Liver (tissue), 9 donors: ENCODE results near the gene WHAMM. TPM values are rescaled to one million over a fixed set of nuclear protein-coding genes. Genes with fewer than 3 reads are reported as not detected.

ENCODE experiments used
- DNase-seq: peaks from one replicate; pipeline ENCODE4 v3.0.0-alpha.2; 2017; ENCODE audit warnings: low spot score
- H3K27ac ChIP-seq, 2 donors: one replicate each; pipeline ENCODE4 v1.7.0; 2013; ENCODE audit warnings: inconsistent platforms in 2 of 2, low read length in 2 of 2, control low read depth in 1 of 2, low read depth in 1 of 2, mild to moderate bottlenecking in 1 of 2
- H3K27me3 ChIP-seq, 4 donors: one replicate each; pipeline versions ENCODE4 v1.6.1 to v1.7.0; 2013; ENCODE audit warnings: low read length in 3 of 4, inconsistent platforms in 1 of 4, mild to moderate bottlenecking in 1 of 4, moderate library complexity in 1 of 4; ENCODE audit not compliant: control insufficient read depth in 4 of 4, insufficient read depth in 4 of 4
- H3K36me3 ChIP-seq, 4 donors: one replicate each; pipeline versions ENCODE4 v1.6.1 to v1.7.0; 2013; ENCODE audit warnings: low read length in 3 of 4, mild to moderate bottlenecking in 3 of 4, low read depth in 1 of 4, moderate library complexity in 1 of 4; ENCODE audit not compliant: control insufficient read depth in 4 of 4, insufficient read depth in 3 of 4
- H3K4me1 ChIP-seq, 4 donors: one replicate each; pipeline versions ENCODE4 v1.6.1 to v1.7.0; 2013; ENCODE audit warnings: low read length in 3 of 4, mild to moderate bottlenecking in 3 of 4, moderate library complexity in 1 of 4; ENCODE audit not compliant: control insufficient read depth in 4 of 4, insufficient read depth in 4 of 4
- H3K4me3 ChIP-seq, 3 donors: one replicate each; pipeline versions ENCODE4 v1.6.1 to v1.7.0; 2013; ENCODE audit warnings: low read length in 3 of 3, control low read depth in 1 of 3, low read depth in 1 of 3, mild to moderate bottlenecking in 1 of 3
- H3K9ac ChIP-seq, 2 donors: one replicate each; pipeline ENCODE4 v1.7.0; 2013; ENCODE audit warnings: low read length in 2 of 2, mild to moderate bottlenecking in 2 of 2, moderate library complexity in 2 of 2, control low read depth in 1 of 2, low read depth in 1 of 2
- H3K9me3 ChIP-seq, 4 donors: one replicate each; pipeline versions ENCODE4 v1.6.1 to v1.7.0; 2013; ENCODE audit warnings: low read length in 3 of 4; ENCODE audit not compliant: control insufficient read depth in 4 of 4
- ATF3 ChIP-seq: IDR thresholded peaks from 2 replicates; pipeline ENCODE4 v1.6.1; 2016; ENCODE audit warnings: antibody characterized with exemption
- CTCF ChIP-seq: fragments of 150-350 bp; IDR thresholded peaks from 2 replicates; pipeline ENCODE4 v1.5.1; 2017; ENCODE audit warnings: improper control_type of control experiment, low read depth, low read length; ENCODE audit not compliant: missing input control
- EGR1 ChIP-seq, 2 donors: IDR thresholded peaks; 2 replicates each; pipeline ENCODE4 v1.6.1; 2016 to 2018; ENCODE audit warnings: antibody characterized with exemption in 2 of 2, low read depth in 2 of 2
- FOXA1 ChIP-seq: IDR thresholded peaks from 2 replicates; pipeline ENCODE4 v1.6.1; 2016; ENCODE audit warnings: antibody characterized with exemption
- FOXA2 ChIP-seq: IDR thresholded peaks from 2 replicates; pipeline ENCODE4 v1.6.1; 2016; ENCODE audit warnings: antibody characterized with exemption
- GABPA ChIP-seq, 2 donors: IDR thresholded peaks in 1 of 2; conservative IDR thresholded peaks in 1 of 2; 2 replicates each; pipeline ENCODE4 v1.6.1; 2016; ENCODE audit warnings: antibody characterized with exemption in 2 of 2, mild to moderate bottlenecking in 1 of 2, moderate library complexity in 1 of 2
- HNF4A ChIP-seq, 2 donors: conservative IDR thresholded peaks; 2 replicates each; pipeline ENCODE4 v1.6.1; 2016; ENCODE audit warnings: antibody characterized with exemption in 2 of 2, mild to moderate bottlenecking in 2 of 2
- HNF4G ChIP-seq: IDR thresholded peaks from 2 replicates; pipeline ENCODE4 v1.6.1; 2016; ENCODE audit warnings: antibody characterized with exemption
- JUND ChIP-seq, 2 donors: IDR thresholded peaks; 2 replicates each; pipeline ENCODE4 v1.6.1; 2016; ENCODE audit warnings: antibody characterized with exemption in 2 of 2
- MAX ChIP-seq: IDR thresholded peaks from 2 replicates; pipeline ENCODE4 v1.6.1; 2016; ENCODE audit warnings: antibody characterized with exemption
- NR2F2 ChIP-seq: IDR thresholded peaks from 2 replicates; pipeline ENCODE4 v1.6.1; 2016; ENCODE audit warnings: antibody characterized with exemption
- RAD21 ChIP-seq, 2 donors: IDR thresholded peaks; 2 replicates each; pipeline ENCODE4 v1.6.1; 2016; ENCODE audit warnings: antibody characterized with exemption in 2 of 2, mild to moderate bottlenecking in 2 of 2
- REST ChIP-seq: IDR thresholded peaks from 2 replicates; pipeline ENCODE4 v1.6.1; 2016; ENCODE audit warnings: antibody characterized with exemption, mild to moderate bottlenecking
- RXRA ChIP-seq, 2 donors: IDR thresholded peaks; 2 replicates each; pipeline ENCODE4 v1.6.1; 2017 to 2018; ENCODE audit warnings: antibody characterized with exemption in 2 of 2, mild to moderate bottlenecking in 1 of 2
- SP1 ChIP-seq: IDR thresholded peaks from 2 replicates; pipeline ENCODE4 v1.6.1; 2018; ENCODE audit warnings: antibody characterized with exemption, mild to moderate bottlenecking
- TAF1 ChIP-seq: conservative IDR thresholded peaks from 2 replicates; pipeline ENCODE4 v1.6.1; 2016; ENCODE audit warnings: antibody characterized with exemption, mild to moderate bottlenecking
- YY1 ChIP-seq: IDR thresholded peaks from 2 replicates; pipeline ENCODE4 v1.6.1; 2016; ENCODE audit warnings: antibody characterized with exemption, mild to moderate bottlenecking
- ZBTB33 ChIP-seq: IDR thresholded peaks from 2 replicates; pipeline ENCODE4 v1.6.1; 2016; ENCODE audit warnings: antibody characterized with exemption
- WGBS: extraction: QIAGEN DNeasy Blood & Tissue Kit; methylation state at CpG from one replicate; pipeline ENCODE4 v1.1.7; 2013; 5-methylcytosine and 5-hydroxymethylcytosine counted together
- polyA plus RNA-seq, 2 donors: library from polyadenylated mRNA; stranded (reverse) in 1 of 2; unstranded in 1 of 2; fragments of 200-250 nt in 1 of 2; fragments of >200 nt in 1 of 2; fragmentation: Nextera tagmentation in 1 of 2; extraction: Ambion mirVana in 1 of 2; gene quantifications; one replicate each; pipeline versions ENCODE4 v1.2.1 to v1.2.3, GENCODE V29; 2013 to 2015
- total RNA-seq, 2 donors: library from RNA; depleted of rRNA; stranded (reverse); fragments of >200 nt; gene quantifications; one replicate each; pipeline ENCODE4 v1.2.3, GENCODE V29; 2014
- donor health status: healthy.
- donor health status: healthy.
- donor health status: healthy.
- donor health status: healthy.
- donor health status: healthy.

Gene WHAMM
- total and polyA plus RNA-seq, 4 donors = 2.5 to 4.0 (median 3.2) TPM

GRCh38 chr15:82829234-82829633, 19.8 kb downstream of the WHAMM start:
- H3K4me3 ChIP-seq = no peak overlapping the region
- DNase-seq = no peak
- 98% methylated on average over 4 of the region's 4 CpGs for WGBS
- H3K4me1 ChIP-seq = peaks cover 2 to 38% (median 31%) of the 10 kb centered on the region in 4 donors
- no peak overlapping the region for H3K9ac ChIP-seq
- H3K9me3 ChIP-seq = no peaks in the 10 kb centered on the region
- TF ChIP-seq HNF4G (no peak), YY1 (no peak), SP1 (no peak), FOXA2 (no peak), GABPA (IDR thresholded peaks at IDR 0.05 in 1 of 2, conservative IDR thresholded peaks at IDR 0.05 in 1 of 2) (no peak), MAX (no peak), FOXA1 (no peak), RAD21 (IDR thresholded peaks at IDR 0.05) (no peak), RXRA (IDR thresholded peaks at IDR 0.05) (no peak), CTCF (no peak), ATF3 (no peak), TAF1 (no peak), JUND (IDR thresholded peaks at IDR 0.05) (no peak), EGR1 (IDR thresholded peaks at IDR 0.05; ENCODE audit: low read depth in 2 of 2) (no peak), ZBTB33 (no peak), NR2F2 (no peak), HNF4A (conservative IDR thresholded peaks at IDR 0.05) (no peak), REST (no peak)
- no peak overlapping the region for H3K27ac ChIP-seq
- no peaks in the 10 kb centered on the region for H3K27me3 ChIP-seq
- peaks cover 12 to 50% (median 39%) of the 10 kb centered on the region in 4 donors for H3K36me3 ChIP-seq
